Measurements from ENCODE around the gene PBRM1.

GRCh38 chr3:52504977-52505376 lies 180.7 kb downstream of the PBRM1 start:
- no peak for TF ChIP-seq CTCF (IDR thresholded peaks at IDR 0.05)
- TF ChIP-seq POLR2A (IDR thresholded peaks at IDR 0.05): no peak

Measured in thyroid gland (tissue), 4 donors.